Neural cell (in vitro differentiated cells): ENCODE measurements around the gene SCAI. TPM values are rescaled to one million over a fixed set of nuclear protein-coding genes. Genes with fewer than 3 reads are reported as not detected.

Experiments
- H2AFZ ChIP-seq: fragments of 200-600, 300-800 bp; sonication (generic), shearing (Covaris generic); 2 replicates; pipeline ENCODE4 v1.6.0; 2014; ENCODE audit warnings: low read depth, mild to moderate bottlenecking, antibody characterized with exemption, low read length, moderate library complexity
- H3F3A ChIP-seq: fragments of 200-600 bp; shearing (Covaris generic); 2 replicates; pipeline ENCODE4 v1.6.1; 2016; ENCODE audit warnings: mild to moderate bottlenecking, moderate library complexity, mixed read lengths, antibody characterized with exemption, low read length; ENCODE audit not compliant: insufficient read depth, poor library complexity, severe bottlenecking
- H3K27ac ChIP-seq: fragments of 200-600, 300-800 bp; sonication (generic), shearing (Covaris generic); 2 replicates; pipeline ENCODE4 v1.5.1; 2014; ENCODE audit warnings: mild to moderate bottlenecking, low read length, moderate library complexity
- H3K27me3 ChIP-seq: fragments of 300-800, 200-600 bp; sonication (generic), shearing (Covaris generic); 2 replicates; pipeline ENCODE4 v1.6.0; 2014; ENCODE audit warnings: mild to moderate bottlenecking, low read depth, low read length, moderate library complexity; ENCODE audit not compliant: insufficient read depth
- H3K36me3 ChIP-seq: fragments of 300-800, 200-600 bp; sonication (generic), shearing (Covaris generic); 2 replicates; pipeline ENCODE4 v1.5.1; 2014; ENCODE audit warnings: mild to moderate bottlenecking, antibody characterized with exemption, low read length, moderate library complexity; ENCODE audit not compliant: insufficient read depth
- H3K4me2 ChIP-seq: fragments of 300-800, 200-600 bp; sonication (generic), shearing (Covaris generic); 2 replicates; pipeline ENCODE4 v1.6.0; 2014; ENCODE audit warnings: mild to moderate bottlenecking, low read length
- H3K4me3 ChIP-seq: fragments of 300-800, 200-600 bp; sonication (generic), shearing (Covaris generic); 2 replicates; pipeline ENCODE4 v1.5.1; 2014; ENCODE audit warnings: mild to moderate bottlenecking, low read length, moderate library complexity
- H3K79me2 ChIP-seq: fragments of 200-600 bp; shearing (Covaris generic); replicated peaks from 2 replicates; pipeline ENCODE4 v1.6.0; 2014; ENCODE audit warnings: mild to moderate bottlenecking, low read length, moderate library complexity; ENCODE audit not compliant: insufficient read depth
- H3K9ac ChIP-seq: fragments of 300-800, 200-600 bp; sonication (generic), shearing (Covaris generic); 2 replicates; pipeline ENCODE4 v1.6.1; 2016; ENCODE audit warnings: mild to moderate bottlenecking, low read length, mixed read lengths
- H3K9me2 ChIP-seq: fragments of 200-600 bp; shearing (Covaris generic); 2 replicates; pipeline ENCODE4 v1.6.1; 2016; ENCODE audit warnings: mild to moderate bottlenecking, low read length, mixed read lengths; ENCODE audit not compliant: insufficient read depth
- H3K9me3 ChIP-seq: fragments of 200-600, 300-800 bp; sonication (generic), shearing (Covaris generic); 2 replicates; pipeline ENCODE4 v1.6.1; 2016; ENCODE audit warnings: mild to moderate bottlenecking, mixed run types, low read length, moderate library complexity, mixed read lengths
- H4K20me1 ChIP-seq: fragments of 200-600 bp; shearing (Covaris generic); 2 replicates; pipeline ENCODE4 v1.6.1; 2016; ENCODE audit warnings: mild to moderate bottlenecking, mixed run types; ENCODE audit not compliant: insufficient read depth
- EP300 ChIP-seq: fragments of 450-650 bp; conservative IDR thresholded peaks from 2 replicates; pipeline ENCODE4 v1.6.1; 2014; ENCODE audit warnings: antibody characterized with exemption, mild to moderate bottlenecking, moderate library complexity; ENCODE audit not compliant: poor library complexity, severe bottlenecking
- EZH2 ChIP-seq: fragments of 200-600, 300-800 bp; shearing (Covaris generic), sonication (generic); IDR thresholded peaks from 2 replicates; pipeline ENCODE4 v1.6.1; 2014; ENCODE audit warnings: antibody characterized with exemption, low read length, borderline replicate concordance, mild to moderate bottlenecking; ENCODE audit not compliant: insufficient read depth, poor library complexity, severe bottlenecking
- MXI1 ChIP-seq: fragments of 450-650 bp; conservative IDR thresholded peaks from 2 replicates; pipeline ENCODE4 v1.6.1; 2014; ENCODE audit warnings: antibody characterized with exemption, mild to moderate bottlenecking; ENCODE audit not compliant: poor library complexity, severe bottlenecking
- POLR2AphosphoS5 ChIP-seq: IDR thresholded peaks from 2 replicates; pipeline ENCODE4 v1.6.1; 2012
- RAD21 ChIP-seq: fragments of 450-650 bp; conservative IDR thresholded peaks from 2 replicates; pipeline ENCODE4 v1.6.1; 2014; ENCODE audit warnings: antibody characterized with exemption, mild to moderate bottlenecking, moderate library complexity
- SMC3 ChIP-seq: fragments of 450-650 bp; conservative IDR thresholded peaks from 2 replicates; pipeline ENCODE4 v1.6.1; 2014; ENCODE audit warnings: antibody characterized with exemption, mild to moderate bottlenecking, moderate library complexity; ENCODE audit not compliant: poor library complexity
- TAF1 ChIP-seq: IDR thresholded peaks from 2 replicates; pipeline ENCODE4 v1.6.1; 2012; ENCODE audit warnings: low read depth
- polyA minus RNA-seq: library from RNA; depleted of rRNA, polyadenylated mRNA; stranded (reverse); fragments of >200 nt; gene quantifications from 2 replicates; pipeline ENCODE4 v1.2.3, GENCODE V29; 2014
- polyA plus RNA-seq: library from polyadenylated mRNA; depleted of rRNA; stranded (reverse); fragments of >200 nt; gene quantifications from 2 replicates; pipeline ENCODE4 v1.2.3, GENCODE V29; 2014
- TF ChIP-seq, protein P1 (sequence below): fragments of 450-650 bp; IDR thresholded peaks from 2 replicates; pipeline ENCODE4 v1.5.1; 2014; ENCODE audit warnings: antibody characterized with exemption, mild to moderate bottlenecking, moderate library complexity; ENCODE audit not compliant: poor library complexity, severe bottlenecking
- TF ChIP-seq, protein P2 (sequence below): IDR thresholded peaks from 2 replicates; pipeline ENCODE4 v1.6.1; 2012; ENCODE audit warnings: borderline replicate concordance

Gene SCAI
- polyA plus RNA-seq (30.0 and 43.2 TPM in 2 replicates), polyA minus RNA-seq (71.1 and 105 TPM in 2 replicates)

DNA sequence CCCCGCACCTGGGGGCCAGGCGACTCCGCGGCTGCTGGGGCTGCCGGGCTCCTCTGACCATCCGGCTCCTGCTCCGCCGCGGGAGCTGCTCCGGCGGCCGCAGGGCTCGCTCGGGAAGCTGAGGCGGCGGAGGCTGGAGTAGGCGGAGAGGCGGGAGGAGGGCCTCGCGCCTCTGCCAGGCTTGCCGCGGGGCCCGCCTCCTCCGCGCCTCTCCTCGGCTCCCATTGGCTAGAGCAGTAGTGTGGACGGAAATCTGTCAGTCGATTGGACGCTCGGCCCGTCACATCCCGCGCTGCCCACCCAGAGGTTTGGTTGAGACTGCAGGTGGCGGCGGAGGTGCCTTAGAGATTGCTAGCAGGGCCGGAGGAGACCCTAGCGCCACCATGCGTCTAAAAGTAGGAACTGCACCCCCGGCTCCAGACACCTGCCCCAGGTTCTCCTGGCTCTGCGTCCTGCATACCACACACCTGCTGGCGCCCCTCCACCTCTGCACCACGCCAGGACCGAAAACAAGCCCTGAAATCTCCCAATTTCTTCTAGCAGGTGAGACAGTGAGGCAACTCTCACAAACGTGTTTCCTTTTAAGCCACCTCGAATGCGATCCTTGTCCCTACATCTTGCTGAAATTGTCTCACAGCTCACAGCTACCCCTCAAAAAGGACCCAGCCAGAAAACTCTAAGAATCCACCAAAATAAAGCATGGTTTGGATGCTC is at the start of gene SCAI:
TSS of gene SCAI (minus strand) at position 152 of the 714 bp plus-strand sequence. CDS start at position 61, 91 bp downstream.
- Histone ChIP-seq H3K4me3 (peak within 1 kb of the TSS; percentile 87), H3K27ac (peak within 1 kb of the TSS; percentile 71), H3F3A (no peaks in the 10 kb centered on the region), H3K79me2 (peaks cover 24% of the 10 kb centered on the region), H3K9me3 (no peaks in the 10 kb centered on the region), H3K27me3 (no peaks in the 10 kb centered on the region), H3K4me2 (peak within 1 kb of the TSS; percentile 78), H3K9me2 (no peaks in the 10 kb centered on the region), H4K20me1 (no peaks in the 10 kb centered on the region), H3K36me3 (peaks cover 5% of the 10 kb centered on the region), H3K9ac (peak within 1 kb of the TSS; percentile 75), H2AFZ (peak within 1 kb of the TSS; percentile 56)
- TF ChIP-seq EZH2, result no peak
- TF ChIP-seq, protein P1, sequence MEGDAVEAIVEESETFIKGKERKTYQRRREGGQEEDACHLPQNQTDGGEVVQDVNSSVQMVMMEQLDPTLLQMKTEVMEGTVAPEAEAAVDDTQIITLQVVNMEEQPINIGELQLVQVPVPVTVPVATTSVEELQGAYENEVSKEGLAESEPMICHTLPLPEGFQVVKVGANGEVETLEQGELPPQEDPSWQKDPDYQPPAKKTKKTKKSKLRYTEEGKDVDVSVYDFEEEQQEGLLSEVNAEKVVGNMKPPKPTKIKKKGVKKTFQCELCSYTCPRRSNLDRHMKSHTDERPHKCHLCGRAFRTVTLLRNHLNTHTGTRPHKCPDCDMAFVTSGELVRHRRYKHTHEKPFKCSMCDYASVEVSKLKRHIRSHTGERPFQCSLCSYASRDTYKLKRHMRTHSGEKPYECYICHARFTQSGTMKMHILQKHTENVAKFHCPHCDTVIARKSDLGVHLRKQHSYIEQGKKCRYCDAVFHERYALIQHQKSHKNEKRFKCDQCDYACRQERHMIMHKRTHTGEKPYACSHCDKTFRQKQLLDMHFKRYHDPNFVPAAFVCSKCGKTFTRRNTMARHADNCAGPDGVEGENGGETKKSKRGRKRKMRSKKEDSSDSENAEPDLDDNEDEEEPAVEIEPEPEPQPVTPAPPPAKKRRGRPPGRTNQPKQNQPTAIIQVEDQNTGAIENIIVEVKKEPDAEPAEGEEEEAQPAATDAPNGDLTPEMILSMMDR, result peak; percentile 100
- TF ChIP-seq TAF1, result peak; percentile 46
- peak; percentile 98 for TF ChIP-seq RAD21
- TF ChIP-seq MXI1, result peak; percentile 71
- TF ChIP-seq EP300, result peak; percentile 41
- peak; percentile 86 for TF ChIP-seq POLR2AphosphoS5
- TF ChIP-seq, protein P2, sequence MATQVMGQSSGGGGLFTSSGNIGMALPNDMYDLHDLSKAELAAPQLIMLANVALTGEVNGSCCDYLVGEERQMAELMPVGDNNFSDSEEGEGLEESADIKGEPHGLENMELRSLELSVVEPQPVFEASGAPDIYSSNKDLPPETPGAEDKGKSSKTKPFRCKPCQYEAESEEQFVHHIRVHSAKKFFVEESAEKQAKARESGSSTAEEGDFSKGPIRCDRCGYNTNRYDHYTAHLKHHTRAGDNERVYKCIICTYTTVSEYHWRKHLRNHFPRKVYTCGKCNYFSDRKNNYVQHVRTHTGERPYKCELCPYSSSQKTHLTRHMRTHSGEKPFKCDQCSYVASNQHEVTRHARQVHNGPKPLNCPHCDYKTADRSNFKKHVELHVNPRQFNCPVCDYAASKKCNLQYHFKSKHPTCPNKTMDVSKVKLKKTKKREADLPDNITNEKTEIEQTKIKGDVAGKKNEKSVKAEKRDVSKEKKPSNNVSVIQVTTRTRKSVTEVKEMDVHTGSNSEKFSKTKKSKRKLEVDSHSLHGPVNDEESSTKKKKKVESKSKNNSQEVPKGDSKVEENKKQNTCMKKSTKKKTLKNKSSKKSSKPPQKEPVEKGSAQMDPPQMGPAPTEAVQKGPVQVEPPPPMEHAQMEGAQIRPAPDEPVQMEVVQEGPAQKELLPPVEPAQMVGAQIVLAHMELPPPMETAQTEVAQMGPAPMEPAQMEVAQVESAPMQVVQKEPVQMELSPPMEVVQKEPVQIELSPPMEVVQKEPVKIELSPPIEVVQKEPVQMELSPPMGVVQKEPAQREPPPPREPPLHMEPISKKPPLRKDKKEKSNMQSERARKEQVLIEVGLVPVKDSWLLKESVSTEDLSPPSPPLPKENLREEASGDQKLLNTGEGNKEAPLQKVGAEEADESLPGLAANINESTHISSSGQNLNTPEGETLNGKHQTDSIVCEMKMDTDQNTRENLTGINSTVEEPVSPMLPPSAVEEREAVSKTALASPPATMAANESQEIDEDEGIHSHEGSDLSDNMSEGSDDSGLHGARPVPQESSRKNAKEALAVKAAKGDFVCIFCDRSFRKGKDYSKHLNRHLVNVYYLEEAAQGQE, result no peak
- TF ChIP-seq SMC3, result peak; percentile 97

DNA sequence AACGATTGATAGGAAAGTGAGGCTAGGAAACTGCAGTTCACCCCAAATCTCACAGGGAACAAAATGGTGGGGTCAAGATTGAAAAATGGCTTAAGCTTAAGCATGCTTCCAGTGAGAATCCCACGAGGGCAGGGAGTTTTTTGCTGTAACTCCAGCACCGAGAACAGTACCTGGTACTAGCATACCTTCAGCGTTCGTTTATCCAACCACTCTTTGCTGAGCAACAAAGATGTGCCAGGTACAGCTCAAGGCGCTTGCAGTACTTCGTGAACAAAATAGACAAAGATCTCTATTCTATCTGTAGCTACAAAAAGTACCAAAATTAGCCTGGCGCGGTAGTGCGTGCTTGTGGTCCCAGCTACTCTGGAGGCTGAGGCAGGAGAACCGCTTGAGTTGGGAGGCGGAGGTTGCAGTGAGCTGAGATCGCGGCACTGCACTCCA is 47.1 kb upstream of the SCAI start:
- H3K4me3 ChIP-seq, result peak overlapping the region; percentile 87
- peak overlapping the region; percentile 99 for H3K9ac ChIP-seq
- peak overlapping the region; percentile 100 for H3K4me2 ChIP-seq
- no peaks in the 10 kb centered on the region for H3K27me3 ChIP-seq
- H3K27ac ChIP-seq, result peak overlapping the region; percentile 96
- H3K9me2 ChIP-seq, result no peaks in the 10 kb centered on the region
- no peaks in the 10 kb centered on the region for H3K36me3 ChIP-seq
- H3K9me3 ChIP-seq, result no peaks in the 10 kb centered on the region
- H3F3A ChIP-seq, result no peaks in the 10 kb centered on the region
- TF ChIP-seq, protein P1, result no peak
- TF ChIP-seq EZH2 (no peak), RAD21 (no peak), SMC3 (no peak), POLR2AphosphoS5 (no peak), EP300 (no peak), TAF1 (no peak), MXI1 (no peak)
- TF ChIP-seq, protein P2, result no peak
- no peaks in the 10 kb centered on the region for H4K20me1 ChIP-seq
- H2AFZ ChIP-seq, result peak overlapping the region; percentile 92
- peaks cover 41% of the 10 kb centered on the region for H3K79me2 ChIP-seq
